NCI-H1092 treated with DMSO at 0.1 percent for 48 hours (cell line): ENCODE measurements around the gene VCAN.

ENCODE experiments used
- DNase-seq: peaks from one replicate; lab custom pipeline; 2025; lab: John Stamatoyannopoulos, UW

VCAN gene

GRCh38 chr5:83467371-83468035 lies 4.0 kb upstream of the VCAN start:
- DNase-seq, result no peak

DNA sequence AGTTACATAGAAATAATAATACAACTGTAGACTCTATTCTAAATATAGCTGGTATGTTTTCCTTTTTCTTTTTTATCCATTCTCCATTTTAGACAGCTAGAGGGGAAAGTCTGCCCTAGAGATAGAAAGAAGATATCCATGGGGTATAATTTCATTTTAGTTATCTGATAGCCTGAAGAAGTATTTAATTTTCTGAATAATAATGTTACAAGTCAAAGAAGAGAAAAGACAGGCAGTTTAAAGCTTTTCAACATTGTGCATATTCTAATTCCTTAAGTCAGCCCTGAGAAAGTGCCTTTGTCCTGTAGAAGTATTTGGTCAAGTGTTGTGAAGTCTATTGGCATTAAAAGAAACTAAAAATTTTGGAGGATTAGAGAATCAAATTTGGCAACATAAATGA lies 2.5 kb upstream of the VCAN start:
- no peak for DNase-seq

DNA sequence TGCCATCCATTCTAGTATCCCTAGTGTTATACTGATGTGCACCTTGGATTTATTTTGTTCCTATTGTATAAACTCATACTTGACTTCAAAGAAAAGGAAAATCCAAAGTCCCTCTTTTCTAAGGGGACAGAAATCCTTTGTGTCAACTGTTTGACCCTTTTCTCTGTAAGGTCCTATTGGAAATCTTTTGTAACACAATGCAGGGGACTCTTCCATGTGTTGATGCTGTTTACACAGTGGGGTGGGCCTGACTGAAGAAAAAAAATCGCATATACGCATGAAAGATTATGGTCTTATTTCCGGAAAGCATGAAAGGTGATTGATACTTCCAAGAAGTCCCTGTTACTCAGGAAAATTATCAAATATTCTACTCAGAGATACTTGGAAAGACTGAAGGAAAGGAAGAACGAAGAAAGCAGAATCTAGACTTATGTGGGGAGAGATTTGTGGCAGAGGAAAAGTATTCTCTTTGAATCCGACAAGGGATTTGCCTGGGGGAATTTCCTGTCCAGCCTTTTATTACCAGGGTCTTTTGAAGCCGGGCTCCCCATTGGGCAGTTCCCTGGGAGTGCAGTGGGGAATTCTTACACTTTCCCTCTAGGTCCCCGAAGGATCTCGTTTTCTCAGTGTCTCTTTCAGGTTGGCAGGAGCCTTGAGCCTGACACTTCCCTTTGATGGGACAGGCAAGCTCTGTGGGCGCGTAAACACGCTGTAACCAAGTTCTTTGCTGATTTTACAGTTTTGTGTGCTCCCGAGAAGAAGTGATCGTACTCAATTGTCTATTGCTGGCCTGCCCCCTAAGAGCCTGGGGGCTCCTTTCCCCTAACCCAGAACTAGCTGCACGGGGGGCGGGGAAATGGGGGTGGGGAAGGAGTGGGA lies 779 bp upstream of the VCAN start:
- no peak for DNase-seq

- no peak for DNase-seq
These were observed 616 bp downstream of the VCAN start for GRCh38 chr5:83472213-83472507.

DNA sequence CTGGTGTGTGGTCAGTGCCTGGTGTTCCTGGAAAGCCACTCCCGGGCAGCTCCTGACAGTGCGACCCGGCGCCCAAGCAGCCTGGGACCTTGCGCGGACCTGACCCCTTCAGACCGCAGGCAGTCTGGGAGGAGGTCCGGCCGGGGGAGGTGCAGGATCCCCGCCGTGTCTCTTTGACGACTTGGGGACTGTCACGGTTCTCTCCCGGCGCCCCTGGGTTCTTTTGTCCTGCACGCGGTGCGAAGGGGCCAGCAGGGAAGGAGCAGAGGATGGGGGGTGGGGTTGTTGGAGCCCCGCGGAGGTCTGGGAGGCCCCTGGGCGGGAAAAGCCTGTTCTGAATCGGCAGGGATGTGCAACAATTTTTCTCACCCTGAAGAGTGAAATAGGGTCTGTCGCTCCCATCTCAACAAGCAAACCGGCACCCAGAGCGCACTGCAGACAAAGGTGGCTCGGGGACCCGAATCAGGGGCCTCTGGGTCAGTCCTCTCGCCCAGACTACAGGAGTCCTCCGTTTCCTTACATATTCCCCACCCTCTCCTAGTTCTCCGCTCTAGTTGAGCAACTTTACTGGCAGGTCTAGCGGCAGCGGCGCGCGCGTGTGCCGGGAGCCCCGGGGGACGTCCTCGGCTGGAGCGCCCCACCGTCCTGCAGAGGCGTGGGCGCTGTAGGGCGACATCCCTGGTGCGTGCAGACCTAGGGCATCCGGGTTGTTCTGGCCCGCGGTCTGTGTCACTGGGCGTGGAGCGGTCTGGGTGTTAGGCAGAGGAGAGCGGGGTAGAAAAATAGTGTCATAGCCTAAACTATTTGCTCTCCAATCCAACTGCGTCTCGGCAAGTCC lies 1.2 kb downstream of the VCAN start:
- DNase-seq, result no peak

GRCh38 chr5:83473346-83474160 lies 2.0 kb downstream of the VCAN start:
- peak; percentile 36 for DNase-seq

DNA sequence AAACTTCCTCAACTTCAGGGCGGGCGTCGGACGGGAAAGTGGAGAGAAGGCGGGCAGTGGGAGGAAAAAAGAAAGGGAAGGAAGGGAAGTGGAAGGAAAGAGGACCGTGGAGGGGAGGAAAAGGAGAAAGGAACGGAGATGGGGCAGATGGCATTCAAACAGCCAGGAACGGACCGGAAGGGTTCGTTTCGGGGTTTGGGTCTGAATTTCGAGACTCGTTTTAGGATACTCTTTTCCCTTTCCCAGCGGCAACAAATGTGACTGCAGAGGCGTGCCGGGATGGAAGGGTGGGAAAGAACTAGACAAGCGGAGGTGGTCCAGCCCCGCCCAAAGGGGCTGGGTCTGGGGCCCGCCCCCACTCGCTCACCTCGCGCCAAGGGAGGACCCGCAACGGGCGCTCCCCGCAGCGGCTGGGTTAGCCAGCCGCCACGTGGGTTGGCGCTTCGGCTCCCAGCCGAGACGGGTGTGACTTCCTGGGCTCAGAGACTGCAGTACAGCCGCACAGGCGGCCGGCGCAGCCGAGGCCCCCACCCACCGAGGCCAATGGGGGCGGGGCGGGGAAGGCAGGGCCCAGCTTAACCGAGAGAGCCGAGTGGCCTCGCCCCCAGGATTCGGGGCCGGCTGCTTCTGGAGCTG lies 2.7 kb downstream of the VCAN start:
- DNase-seq, result peak; percentile 53

DNA sequence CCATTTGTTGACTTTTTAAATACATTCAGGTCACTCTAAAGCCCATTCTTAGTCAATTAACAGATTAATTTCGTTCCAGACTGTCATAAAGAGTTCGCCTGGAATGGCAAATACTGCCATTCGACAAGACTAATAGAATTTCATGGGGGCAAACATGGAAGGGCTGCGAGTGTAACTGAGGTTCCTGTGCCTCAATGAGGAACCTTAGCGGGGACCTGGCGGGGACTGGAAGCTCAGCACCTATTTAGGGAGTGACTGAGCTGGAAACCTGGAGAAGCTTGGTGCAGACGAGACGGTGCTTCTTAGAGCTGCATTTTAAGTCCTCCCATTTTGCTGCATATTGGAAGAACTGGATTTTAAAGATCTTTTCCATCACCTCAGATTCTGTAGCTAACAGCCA lies 3.4 kb downstream of the VCAN start:
- no peak for DNase-seq

GRCh38 chr5:83475391-83475863 lies 3.9 kb downstream of the VCAN start:
- no peak for DNase-seq

DNA sequence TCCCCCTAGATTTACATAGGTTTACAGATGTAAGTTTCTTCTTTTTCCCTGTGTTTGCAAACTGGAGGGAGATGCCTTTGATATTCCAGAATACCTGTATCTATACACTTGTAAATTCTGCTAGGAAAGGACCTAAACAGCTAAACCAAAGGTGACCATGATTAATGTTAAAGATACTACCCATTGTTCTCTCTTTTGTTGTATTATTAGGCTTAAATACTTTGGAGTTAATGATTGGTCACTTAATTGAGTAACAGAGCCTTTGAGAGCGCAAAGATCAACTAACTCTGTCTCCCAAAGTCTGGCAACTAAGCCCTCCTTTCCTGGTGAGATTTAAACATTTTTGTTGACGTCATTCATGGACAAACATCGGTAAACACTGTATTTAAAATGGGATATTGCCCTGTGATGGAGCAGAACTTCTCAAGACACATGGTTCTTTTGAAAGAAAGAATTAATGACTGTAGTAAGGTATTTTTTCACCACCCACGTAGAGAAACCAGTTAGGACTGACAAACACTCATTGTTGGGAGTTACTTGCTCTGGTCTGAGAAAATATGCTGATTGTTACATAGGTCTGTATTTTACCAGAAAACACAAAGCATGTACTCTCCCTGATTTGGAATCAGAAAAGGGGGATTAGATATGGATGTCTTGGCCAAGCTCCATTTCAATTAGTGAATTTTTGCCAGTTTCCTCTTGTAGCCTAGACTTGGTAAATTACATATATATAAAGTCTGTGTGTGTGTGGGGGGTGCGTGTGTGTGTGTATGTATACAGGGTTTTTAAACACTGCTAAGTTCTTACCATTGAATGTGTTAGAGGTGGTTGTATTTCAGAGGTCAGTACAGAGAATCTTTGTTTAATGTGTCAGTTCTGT lies 4.6 kb downstream of the VCAN start:
- DNase-seq, result no peak

- DNase-seq, result no peak
These were observed 11.4 kb downstream of the VCAN start for GRCh38 chr5:83482961-83483360.

DNA sequence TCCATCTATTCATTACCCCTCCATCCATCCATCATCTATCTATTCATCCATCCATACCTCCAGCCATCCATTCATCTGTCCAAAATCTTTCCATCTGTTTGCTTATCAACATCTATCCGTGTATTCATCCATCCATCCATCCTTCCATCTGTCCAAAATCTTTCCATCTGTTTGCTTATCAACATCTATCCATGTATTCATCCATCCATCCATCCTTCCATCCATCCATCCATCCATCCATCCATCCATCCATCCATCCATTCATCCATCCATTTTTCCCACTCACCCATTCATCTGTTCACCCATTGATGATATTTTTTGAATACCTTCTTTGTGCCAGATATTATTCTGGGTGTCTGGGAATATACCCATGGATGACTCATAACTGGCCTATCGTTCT lies 12.8 kb downstream of the VCAN start:
- DNase-seq, result no peak

- DNase-seq, result no peak
These were observed 14.3 kb downstream of the VCAN start for GRCh38 chr5:83485842-83486241.

DNA sequence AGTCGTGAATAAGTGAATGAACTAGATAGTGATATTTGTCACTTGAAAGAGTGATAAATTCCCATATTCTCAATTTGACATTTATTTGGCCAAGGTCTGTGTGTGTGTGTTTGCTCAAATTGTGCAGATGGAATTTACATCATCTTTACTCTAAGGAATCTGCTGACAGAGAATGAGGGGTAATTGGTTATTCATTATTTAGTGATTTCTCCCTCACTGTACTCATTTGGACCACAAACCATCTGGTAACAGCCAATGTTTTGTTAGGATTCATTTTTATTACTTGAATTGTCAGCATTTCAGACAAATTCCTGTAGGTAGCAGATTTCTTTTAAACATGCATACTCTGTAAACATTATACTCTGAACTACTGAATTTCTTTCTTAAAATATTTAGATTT lies 15.6 kb downstream of the VCAN start:
- no peak for DNase-seq

DNA sequence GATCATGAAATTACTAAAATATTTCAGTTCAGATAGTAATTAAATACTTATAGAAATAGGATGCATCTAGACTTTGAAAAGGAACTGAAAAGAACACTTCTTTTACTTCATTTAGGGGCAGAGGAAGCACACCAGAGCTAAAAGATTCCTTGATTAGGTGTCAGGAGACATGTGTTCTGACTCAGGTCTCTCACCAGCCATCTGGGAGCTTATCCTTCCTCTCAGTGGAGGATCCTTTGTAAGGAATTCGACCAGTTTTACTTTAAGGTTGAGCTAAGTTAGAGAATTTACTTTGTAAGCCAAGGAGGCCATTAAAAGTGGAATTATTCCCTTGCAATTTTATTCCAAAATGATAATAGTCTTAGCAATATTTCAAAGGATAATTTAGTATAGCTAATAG lies 16.7 kb downstream of the VCAN start:
- no peak for DNase-seq

DNA sequence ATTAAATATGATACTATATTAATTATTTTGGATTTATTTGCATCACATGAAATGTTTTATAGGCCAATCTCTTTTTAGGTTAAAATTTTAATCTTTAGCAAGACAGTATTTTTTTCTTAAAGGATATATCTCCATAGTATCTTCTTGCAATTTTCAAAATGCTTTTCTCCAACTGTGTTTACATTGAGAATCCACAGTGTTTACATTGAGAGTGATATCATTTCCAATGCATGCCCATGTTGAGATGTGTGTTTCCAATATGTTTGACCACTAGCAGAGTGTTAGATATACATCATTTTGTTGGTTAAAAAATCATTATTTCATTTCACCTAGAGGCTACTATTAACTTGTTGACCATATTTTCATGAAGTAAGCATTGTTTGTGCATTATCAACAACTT lies 17.3 kb downstream of the VCAN start:
- DNase-seq, result no peak

- no peak for DNase-seq
These were observed 18.7 kb downstream of the VCAN start for GRCh38 chr5:83490203-83490602.

DNA sequence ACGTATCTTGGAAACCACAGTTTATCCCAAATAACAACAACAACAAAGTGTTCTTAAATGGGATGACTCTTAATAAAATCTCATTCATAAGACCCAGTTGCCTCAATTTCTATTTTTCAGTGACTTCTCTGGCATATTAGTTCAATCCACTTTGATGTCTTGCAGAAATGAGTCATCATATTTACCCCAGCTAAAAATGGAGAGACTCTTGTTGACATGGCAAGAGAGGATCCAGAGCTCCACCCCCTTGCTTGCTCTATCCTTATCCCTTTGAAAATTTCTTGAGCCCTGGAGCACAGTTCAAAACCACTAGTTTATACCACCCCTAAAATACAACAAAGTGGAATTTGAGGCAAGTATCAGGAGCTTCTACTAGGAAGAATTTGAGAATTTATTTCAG lies 20.8 kb downstream of the VCAN start:
- no peak for DNase-seq

DNA sequence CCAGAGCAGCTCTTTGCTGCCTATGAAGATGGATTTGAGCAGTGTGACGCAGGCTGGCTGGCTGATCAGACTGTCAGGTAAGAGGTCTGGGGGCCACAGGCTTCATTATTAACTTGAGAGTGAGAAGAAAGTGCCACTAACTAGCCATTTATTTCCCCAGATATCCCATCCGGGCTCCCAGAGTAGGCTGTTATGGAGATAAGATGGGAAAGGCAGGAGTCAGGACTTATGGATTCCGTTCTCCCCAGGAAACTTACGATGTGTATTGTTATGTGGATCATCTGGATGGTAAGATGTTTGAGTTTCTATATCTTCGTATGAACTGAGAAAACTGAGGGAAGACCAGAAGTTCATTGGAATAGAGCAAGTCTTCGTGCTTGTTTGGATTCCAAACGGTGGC lies 22.1 kb downstream of the VCAN start:
- DNase-seq, result no peak

DNA sequence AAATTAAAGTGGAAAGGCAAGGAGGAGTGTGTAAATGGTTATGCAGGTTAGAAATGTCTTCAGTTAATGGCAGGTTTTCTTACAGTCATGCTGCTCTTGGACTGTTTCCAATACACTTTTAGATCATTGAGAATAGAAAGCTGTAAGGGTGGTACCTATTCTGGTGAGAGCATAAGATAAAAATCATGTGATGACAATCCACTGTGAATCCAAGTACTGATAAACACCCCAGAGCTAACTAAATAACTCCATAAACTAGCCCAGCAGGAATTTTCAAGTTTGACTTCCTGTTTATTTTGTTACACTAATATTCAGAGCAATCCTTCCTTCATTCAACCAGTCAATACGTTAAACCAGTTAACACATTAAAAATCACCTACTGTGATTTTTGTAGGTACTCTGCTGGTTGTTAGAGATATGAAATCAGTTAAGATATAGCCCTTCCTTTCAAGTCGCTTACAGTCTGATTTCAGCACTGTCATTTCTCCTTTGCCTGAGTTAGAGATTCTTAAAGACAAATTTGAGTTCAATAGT lies 22.6 kb downstream of the VCAN start:
- no peak for DNase-seq
